Fibroblast of skin of abdomen (primary cell): Measurements from ENCODE around the gene SLMAP.
A peak's percentile ranks its signal among the peaks of the same experiment; 100 is the strongest.
"Not testable (repeated sequence)": the region's sequence is repeated elsewhere in the genome, so short reads cannot be mapped to it uniquely, and the experiment has no call there.

ENCODE experiments used
- DNase-seq: peaks from one replicate; pipeline ENCODE4 v3.0.0-alpha.2; 2013

Gene SLMAP

DNA sequence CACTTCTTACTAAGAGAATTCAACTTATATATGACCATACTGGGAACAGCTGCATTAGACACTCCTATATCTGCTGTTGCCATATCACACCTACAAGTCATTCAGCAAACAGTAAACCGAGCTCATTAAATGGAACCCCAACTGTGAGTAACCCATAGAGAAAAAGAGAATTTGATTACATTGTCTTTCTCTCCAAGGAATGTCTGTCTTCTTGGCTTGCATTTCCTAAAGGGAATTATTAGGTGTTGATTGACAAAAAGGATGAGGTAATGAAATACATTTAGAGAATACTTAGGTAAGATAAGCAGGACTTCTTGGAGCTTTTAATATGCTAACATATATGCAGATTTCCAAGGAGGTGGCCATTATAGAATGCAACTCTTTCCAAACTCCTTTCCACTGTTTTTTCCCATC lies 76.8 kb downstream of the SLMAP start:
- no peak for DNase-seq

- no peak for DNase-seq
These were observed 77.7 kb downstream of the SLMAP start for GRCh38 chr3:57833763-57834162.

GRCh38 chr3:57837686-57838085 lies 81.6 kb downstream of the SLMAP start:
- DNase-seq: no peak

- no peak for DNase-seq
These were observed 82.5 kb downstream of the SLMAP start for GRCh38 chr3:57838627-57839026.

DNA sequence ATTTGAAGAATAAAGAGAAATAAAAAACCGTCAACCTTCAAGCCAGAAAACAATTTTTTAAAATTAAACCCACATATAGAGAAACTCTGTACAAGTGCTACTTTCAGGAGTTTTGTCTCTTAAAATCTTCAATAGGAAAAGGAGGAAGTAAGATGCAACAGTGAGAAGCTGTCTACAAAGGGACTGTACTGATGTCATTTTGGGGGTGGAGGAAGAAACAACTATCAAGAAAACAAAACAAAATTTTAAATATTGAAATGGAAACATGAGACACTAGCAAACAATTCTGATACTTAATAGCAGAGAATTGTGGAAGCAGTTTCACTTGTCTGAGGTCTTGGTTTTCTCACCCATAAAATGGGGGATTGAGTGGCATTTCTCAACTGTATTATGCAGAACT lies 84.4 kb downstream of the SLMAP start:
- no peak for DNase-seq

DNA sequence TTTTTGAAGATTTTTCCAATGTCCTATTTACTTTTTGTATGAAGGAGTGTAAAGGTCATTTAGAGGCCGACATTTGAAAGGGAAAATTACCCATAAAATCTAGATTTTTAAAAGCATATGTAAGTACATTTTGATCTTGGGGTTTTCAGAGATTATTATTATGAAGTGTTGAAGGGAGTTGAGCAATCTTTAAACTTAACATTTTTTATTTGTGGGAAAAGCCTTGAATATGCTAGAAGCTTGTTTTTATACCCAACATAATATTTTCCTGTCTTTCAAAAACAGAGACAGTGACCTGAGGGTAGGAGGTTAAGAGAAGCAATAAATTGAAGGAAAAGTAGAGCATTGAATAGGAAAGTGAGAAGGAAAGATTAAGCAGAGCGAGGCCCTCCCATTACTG lies 85.7 kb downstream of the SLMAP start:
- no peak for DNase-seq

DNA sequence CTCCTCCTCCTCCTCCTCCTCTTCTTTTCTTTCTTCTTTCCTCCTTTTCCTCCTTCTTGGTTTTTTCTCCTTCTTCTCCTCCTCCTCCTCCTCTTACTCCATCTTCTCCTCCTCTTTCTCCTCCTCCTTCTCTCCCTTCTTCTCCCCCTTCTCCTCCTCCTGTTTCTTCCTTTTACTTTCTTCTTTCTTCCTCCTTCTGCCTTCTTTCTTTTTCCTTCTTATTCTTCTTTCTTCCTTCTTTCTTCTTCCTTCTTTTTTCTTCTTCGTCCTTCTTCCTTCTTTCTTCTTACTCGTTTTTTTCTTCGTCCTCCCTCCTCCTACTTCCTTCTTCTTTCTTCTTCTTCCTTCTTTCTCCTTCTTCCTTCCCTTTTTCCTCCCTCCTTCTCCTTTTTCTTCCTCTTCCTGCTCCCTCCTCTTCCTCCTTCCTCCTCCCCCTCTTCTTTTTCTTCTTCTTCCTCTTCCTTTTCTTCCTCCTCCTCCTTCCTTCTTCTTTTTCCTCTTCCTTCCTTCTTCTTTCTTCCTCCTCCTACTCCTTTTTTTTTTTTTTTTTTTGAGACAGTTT lies 92.1 kb downstream of the SLMAP start:
- no peak for DNase-seq

- no peak for DNase-seq
These were observed 95.2 kb downstream of the SLMAP start for GRCh38 chr3:57851304-57851703.

DNA sequence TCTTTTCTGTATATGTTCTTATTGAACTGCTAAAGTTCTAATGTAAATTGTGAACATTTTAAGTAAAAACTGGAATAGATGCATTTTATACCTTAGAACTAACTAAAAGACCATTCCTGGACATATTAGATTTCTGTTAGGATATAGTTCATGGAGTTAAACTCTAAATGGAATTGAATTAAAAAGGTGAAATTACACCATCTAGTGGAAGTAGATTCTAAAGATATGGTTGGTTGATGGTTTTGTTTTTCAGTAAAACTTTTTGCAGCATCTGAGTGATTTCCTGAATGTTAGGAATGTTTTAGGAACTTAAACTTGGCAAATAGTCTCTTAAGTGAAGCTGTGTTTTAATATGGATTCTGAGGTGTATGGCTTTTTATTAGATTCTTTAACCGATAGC lies 96.8 kb downstream of the SLMAP start:
- peak; percentile 37 for DNase-seq

- peak; percentile 18 for DNase-seq
These were observed 99.2 kb downstream of the SLMAP start for GRCh38 chr3:57855281-57855680.

GRCh38 chr3:57855943-57856342 lies 99.8 kb downstream of the SLMAP start:
- no peak for DNase-seq

- DNase-seq: no peak
These were observed 100.6 kb downstream of the SLMAP start for GRCh38 chr3:57856675-57857074.

- no peak for DNase-seq
These were observed 106.8 kb downstream of the SLMAP start for GRCh38 chr3:57862894-57863293.

DNA sequence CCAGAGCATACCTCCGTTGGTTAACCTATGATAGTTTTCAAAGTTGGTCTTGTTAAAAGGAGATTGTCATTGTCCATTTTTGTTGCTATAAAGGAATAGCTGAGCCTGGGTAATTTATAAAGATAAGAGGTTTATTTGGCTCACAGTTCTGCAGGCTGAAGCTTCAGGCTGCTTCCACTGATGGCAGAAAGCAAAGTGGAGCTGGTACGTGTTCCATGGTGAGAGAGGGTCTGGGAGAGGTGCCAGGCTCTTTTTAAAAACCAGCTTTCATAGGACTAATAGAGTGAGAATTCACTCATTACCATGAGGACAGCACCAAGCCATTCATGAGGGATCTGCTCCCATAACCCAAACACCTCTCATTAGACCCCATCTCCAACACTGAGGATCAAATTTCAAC lies 107.3 kb downstream of the SLMAP start:
- no peak for DNase-seq

GRCh38 chr3:57864853-57865252 lies 108.7 kb downstream of the SLMAP start:
- DNase-seq: peak; percentile 36

GRCh38 chr3:57869110-57869509 lies 113.0 kb downstream of the SLMAP start:
- DNase-seq: not testable (repeated sequence)

DNA sequence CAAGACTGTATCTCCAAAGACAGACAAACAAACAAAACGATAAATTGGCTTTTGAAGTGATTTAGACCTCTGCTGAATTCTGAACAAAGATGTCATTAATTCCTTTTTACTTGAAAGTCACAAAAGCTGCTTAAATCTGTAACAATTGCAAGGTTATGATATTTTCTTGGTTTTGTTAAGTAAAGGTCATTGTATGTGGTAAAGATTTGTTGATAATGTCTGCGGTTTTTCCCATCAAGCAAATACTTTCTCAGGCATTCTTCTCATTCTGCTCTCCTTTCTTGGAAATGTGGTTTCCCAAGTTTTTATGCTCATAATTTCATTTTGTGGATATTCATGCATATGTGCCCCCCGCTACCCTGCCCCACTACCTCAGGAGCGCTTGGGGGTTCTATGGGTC lies 116.5 kb downstream of the SLMAP start:
- peak; percentile 9 for DNase-seq

DNA sequence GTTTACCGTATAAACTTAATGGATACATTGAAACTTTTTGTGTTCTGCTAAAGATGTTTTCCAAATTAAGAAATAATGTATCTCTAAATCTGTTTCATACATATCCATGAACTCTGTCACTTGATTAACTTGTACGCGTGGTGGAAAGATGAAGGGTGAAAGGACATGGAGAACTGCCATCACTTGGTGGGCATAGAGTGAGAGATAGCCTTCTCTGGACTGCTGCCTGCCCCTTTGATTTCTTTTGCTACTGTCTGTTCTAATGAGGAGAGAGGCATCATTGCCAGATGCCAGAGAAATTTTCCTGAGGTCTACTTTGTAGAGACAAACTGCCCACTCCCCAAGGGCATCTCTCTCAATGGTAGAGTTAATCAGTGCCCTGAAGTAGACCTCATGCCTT lies 120.5 kb downstream of the SLMAP start:
- DNase-seq: no peak

DNA sequence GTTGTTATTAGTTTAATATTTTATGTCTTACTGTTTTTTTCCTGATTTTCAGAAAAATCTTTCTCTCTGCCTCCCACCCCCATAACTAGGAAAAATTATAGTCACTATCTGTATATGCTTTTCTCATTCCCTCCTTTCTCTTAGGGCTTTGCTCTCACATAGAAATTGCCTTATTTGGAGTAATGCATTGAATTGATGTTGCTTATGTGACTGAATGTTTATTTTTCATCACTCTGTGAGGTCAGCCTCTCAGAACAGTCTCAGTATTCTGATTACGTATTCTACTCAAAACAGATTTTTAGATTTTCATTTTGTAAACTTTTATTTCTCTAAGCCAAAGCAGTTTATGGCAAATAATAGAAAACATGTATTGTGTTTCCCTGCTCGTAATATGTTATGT lies 121.0 kb downstream of the SLMAP start:
- peak; percentile 37 for DNase-seq

GRCh38 chr3:57884436-57884835 lies 128.3 kb downstream of the SLMAP start:
- DNase-seq: not testable (repeated sequence)

DNA sequence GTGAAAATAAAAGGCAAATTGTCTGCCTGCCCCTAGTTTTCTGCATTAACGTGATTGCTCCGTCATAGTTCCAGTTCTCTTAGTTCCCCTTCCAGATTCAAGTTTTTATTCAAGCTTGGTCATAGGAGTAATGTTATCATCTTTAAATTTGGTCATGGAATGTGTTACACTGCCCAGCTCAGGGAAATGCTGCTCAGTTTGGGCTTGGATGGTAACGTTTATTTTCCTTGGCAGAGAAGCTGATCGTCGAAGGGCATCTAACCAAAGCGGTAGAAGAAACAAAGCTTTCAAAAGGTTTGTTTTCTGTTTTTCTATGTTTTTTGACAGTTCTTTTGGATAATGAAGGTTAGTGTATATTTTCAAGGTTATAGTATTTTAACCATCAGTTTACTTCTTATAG lies 133.7 kb downstream of the SLMAP start:
- no peak for DNase-seq

GRCh38 chr3:57890874-57891273 lies 134.8 kb downstream of the SLMAP start:
- peak; percentile 74 for DNase-seq

DNA sequence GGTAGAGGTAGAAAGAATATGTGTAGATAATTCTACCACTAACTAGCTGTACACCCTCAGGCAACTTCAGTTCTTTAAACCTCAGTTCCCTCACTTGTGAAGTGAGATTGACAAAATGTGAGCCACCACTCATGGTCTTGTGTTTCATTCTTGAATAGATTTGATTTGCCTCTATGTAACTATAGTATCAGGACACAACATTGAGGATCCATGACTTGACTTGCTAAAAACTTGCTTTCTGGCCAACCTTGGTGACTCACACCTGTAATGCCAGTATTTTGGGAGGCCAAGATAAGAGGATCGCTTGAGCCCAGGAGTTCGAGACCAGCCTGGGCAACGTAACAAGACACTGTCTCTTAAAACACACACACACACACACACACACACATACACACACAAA lies 136.3 kb downstream of the SLMAP start:
- peak; percentile 17 for DNase-seq

DNA sequence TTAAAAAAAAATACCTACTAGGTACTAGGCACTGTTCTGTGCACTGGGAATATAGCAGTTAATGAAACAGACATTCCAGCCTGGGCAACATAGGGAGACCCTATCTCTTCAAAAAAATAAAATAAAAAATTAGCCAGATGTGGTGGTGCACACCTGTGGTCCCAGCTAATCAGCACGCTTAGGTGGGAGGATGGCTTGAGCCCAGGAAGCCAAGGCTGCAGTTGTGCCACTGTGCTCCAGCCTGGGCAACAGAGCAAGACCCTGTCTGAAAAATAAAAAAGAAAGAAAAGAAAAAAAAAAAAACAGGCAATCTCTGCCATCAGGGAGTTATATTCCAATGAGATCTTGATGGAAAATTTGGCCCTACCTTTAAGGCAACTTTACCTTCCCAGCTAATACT lies 137.0 kb downstream of the SLMAP start:
- DNase-seq: no peak

DNA sequence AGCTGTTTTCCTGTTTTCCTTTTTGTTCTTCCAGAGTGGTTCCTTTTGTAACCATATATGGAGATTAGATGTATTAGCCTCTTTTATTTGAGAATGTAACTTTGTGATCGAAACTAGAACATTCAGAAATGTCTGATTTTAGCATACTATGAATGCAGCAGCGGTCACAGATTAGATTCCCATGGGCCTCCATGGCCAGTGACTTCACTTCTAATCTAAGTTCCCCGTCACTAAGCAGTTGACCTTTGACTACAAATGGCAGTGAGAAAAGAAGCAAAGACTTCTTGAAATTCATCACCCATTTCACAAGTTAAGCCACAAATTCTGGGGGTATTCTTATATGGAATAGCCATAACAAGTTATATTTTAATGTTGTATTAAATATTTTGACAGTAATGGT lies 137.6 kb downstream of the SLMAP start:
- DNase-seq: no peak

- DNase-seq: no peak
These were observed 139.9 kb downstream of the SLMAP start for GRCh38 chr3:57896031-57896430.
